ENCODE results near the gene RBMX.
A peak's percentile ranks its signal among the peaks of the same experiment; 100 is the strongest.
"Not testable (repeated sequence)": the region's sequence is repeated elsewhere in the genome, so short reads cannot be mapped to it uniquely, and the experiment has no call there.

The RBMX gene

GRCh38 chrX:136880452-136881013 is at the start of gene RBMX:
Gene RBMX (minus strand): TSS chrX:136880725. CDS start chrX:136879427, 1,298 bp downstream.
- peak; percentile 94 for ATAC-seq
- peak within 1 kb of the TSS; percentile 91 to 95 for H3K4me3 Mint-ChIP-seq
- peak within 1 kb of the TSS; percentile 100 for H3K27ac Mint-ChIP-seq
- DNase-seq = peak; percentile 85 to 91
- H3K4me1 Mint-ChIP-seq = peaks cover 23% of the 10 kb centered on the region
- no peaks in the 10 kb centered on the region for H3K9me3 Mint-ChIP-seq
- no peaks in the 10 kb centered on the region for H3K27me3 Mint-ChIP-seq

- not testable (repeated sequence) for DNase-seq, H3K9me3 Mint-ChIP-seq, H3K27ac Mint-ChIP-seq, H3K4me3 Mint-ChIP-seq, H3K4me1 Mint-ChIP-seq, ATAC-seq, H3K27me3 Mint-ChIP-seq
Measured at GRCh38 chrX:136921438-136921837, 40.9 kb upstream of the RBMX start.

DNA sequence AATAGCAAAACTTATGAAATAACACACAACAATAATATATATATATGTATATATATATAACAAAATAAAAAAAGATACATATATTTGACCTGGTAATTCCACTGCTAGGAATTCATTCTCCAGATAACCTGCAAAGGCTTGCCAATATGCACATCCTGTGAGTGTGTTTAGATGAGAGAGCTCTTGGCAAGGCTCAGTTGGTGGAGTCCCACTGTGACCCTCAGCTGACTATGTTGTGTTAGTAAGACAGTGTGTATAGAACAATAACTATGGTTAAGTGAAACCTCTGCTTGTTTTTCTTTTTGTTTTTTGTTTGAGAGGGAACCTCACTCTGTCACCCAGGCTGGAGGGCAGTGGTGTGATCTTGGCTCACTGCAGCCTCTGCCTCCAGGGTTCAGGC is 39.5 kb upstream of the RBMX start:
- no peak for DNase-seq
- H3K9me3 Mint-ChIP-seq = no peaks in the 10 kb centered on the region
- H3K4me3 Mint-ChIP-seq = no peak overlapping the region

GRCh38 chrX:136916827-136917226 is 36.3 kb upstream of the RBMX start:
- no peaks in the 10 kb centered on the region for H3K9me3 Mint-ChIP-seq
- H3K27me3 Mint-ChIP-seq = no peaks in the 10 kb centered on the region
- H3K4me3 Mint-ChIP-seq = no peak overlapping the region
- ATAC-seq = no peak
- DNase-seq = no peak
- peak overlapping the region in 1 of 2 donors; percentile 80 for H3K27ac Mint-ChIP-seq
- peaks cover 3% of the 10 kb centered on the region for H3K4me1 Mint-ChIP-seq

More for the DNA sequence above, 39.5 kb upstream of the RBMX start:
- Mint-ChIP-seq H3K27me3 (no peaks in the 10 kb centered on the region), H3K4me1 (peaks cover 2% of the 10 kb centered on the region), H3K27ac (no peak overlapping the region)
- ATAC-seq = no peak

DNA sequence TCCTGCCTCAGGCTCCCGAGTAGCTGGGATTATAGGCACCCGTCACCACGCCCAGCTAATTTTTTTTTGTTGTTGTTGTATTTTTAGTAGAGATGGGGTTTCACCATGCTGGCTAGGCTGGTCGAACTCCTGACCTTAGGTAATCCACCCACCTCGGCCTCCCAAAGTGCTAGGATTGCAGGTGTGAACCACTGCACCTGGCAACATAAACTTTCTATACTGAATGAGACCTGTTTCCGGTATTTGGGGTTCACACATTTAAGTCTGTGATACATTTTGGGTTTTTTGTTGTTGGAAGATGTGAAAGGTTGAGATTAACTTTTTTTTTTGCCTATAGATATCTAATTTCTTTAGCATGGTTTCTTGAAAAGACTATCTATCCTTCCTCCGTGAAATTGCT is 31.1 kb upstream of the RBMX start:
- not testable (repeated sequence) for DNase-seq, ATAC-seq, H3K27me3 Mint-ChIP-seq, H3K9me3 Mint-ChIP-seq
- Mint-ChIP-seq H3K4me3 (peak overlapping the region; percentile 58 to 69), H3K27ac (peak overlapping the region in 1 of 2 donors; percentile 59), H3K4me1 (peaks cover 23% of the 10 kb centered on the region)

DNA sequence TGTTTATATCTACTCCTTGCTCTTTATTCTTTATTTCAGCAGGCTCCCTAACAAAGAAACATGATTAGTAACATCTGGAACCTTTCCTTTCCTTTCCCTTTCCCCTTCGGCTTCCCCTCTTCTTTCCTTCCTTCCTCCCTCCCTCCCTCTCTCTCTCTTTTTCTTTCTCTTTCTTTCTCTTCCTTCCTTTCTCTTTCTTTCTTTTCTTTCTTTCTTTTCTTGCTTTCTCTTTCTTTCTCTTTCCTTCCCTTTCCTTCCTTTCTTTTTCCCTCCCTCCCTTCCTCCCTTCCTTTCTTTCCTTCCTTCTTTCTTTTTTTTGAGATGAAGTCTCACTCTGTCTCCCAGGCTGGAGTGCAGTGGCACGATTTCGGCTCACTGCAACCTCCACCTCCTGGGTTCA is 30.7 kb upstream of the RBMX start:
- H3K9me3 Mint-ChIP-seq = no peaks in the 10 kb centered on the region
- H3K4me1 Mint-ChIP-seq = peaks cover 23% of the 10 kb centered on the region
- H3K27me3 Mint-ChIP-seq = no peaks in the 10 kb centered on the region
- DNase-seq = no peak
- ATAC-seq = no peak
- H3K27ac Mint-ChIP-seq = no peak overlapping the region
- peak overlapping the region; percentile 58 to 69 for H3K4me3 Mint-ChIP-seq

DNA sequence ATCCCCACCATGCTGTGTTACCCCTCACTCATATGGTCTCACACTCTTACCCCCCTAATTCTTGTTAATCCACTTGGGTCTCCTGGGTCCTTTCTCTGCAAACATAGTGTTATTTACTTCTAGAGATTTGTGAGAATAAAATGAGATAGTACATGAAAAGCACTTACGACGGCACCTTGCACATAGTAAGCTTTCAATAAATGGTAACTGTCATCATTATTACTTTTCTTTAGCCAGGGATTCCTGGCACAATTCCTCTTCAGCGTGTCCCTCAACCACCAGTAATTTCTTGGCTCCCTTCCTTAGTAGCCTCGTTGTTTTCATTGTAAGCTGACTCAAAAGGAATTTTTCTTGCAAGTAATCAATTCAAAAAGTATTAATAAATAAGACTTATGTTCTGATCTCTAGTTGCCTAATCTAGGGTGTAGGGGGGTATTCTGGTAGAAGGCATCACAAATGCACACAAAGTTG is 30.1 kb upstream of the RBMX start:
- DNase-seq (no peak), ATAC-seq (no peak)
- H3K27me3 Mint-ChIP-seq = no peaks in the 10 kb centered on the region
- peak overlapping the region; percentile 88 to 92 for H3K4me3 Mint-ChIP-seq
- H3K27ac Mint-ChIP-seq = no peak overlapping the region
- no peaks in the 10 kb centered on the region for H3K9me3 Mint-ChIP-seq
- H3K4me1 Mint-ChIP-seq = peaks cover 23% of the 10 kb centered on the region

DNA sequence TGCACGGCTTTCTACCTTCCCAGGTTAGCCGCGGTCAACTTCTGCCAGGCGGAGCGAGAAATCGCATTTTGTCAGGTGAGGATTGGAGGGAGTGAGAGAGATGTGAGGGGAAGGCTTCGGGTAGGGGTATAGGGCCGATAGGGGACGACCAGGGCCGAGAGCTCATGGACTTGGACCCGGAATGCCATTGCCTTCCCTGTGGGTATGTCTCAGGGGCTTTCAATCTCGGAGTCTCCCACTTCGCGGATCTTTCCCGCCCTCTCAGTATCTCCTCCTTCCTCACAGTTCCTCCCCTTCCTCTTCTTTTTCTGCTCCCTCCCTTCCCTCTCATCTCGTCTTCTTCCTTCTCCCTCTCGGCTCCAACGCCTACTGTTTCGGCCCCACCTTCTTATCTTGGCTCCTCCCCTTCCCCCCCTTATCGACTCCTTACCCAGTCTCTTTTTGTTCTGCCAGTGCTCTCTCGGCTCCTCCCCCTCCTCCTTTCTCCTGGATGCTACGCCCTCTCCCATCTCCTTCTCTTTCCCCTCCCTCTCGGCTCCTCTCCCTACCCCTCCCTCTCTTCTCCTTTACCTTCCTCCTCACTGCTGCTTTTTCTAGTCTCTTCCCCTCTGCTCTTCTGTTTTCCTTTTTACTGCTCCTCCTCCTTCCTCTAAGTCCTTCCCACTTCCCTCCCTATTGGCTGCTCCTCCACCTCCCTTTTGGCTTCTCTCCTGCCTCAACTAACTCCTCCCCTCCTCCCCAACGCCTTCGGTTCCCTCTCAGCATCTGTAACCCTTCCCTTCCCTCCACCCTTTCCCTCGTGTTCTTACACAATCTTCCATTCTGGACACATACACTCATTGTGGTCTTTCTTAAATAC is 29.4 kb upstream of the RBMX start:
- Mint-ChIP-seq H3K27ac (peak overlapping the region; percentile 82 to 86), H3K4me1 (peaks cover 23% of the 10 kb centered on the region), H3K9me3 (no peaks in the 10 kb centered on the region), H3K27me3 (no peaks in the 10 kb centered on the region), H3K4me3 (peak overlapping the region; percentile 88 to 92)
- peak; percentile 77 for ATAC-seq
- peak; percentile 40 to 43 for DNase-seq

DNA sequence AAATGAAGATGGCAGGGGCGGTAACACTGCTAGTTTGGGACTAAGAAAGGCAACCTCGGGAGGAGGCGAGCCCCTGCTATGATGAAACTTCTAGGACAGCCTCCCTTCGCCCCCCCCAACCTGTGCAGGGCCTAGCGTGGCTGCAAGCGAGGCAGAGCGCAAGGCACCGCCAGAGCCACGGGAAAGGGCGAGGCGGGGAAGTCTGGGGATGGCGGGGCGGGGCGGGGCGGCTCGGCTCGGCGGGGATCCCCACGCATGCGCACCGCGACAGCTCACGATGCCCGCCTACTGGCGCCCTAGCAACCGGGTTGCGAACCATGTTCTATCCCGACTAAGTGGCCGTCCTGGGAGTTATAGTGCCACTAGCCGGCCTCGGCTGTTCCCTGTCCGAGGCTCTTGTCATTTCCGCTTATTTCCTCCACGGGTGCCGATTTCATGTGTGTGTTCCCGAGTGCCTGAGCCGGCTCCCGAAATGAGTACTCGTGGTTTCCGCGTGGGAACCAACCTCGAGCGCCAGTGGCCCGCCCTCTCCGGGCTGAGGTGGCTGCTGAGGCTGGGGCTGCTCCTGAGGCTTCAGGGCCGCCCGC is 28.7 kb upstream of the RBMX start:
- DNase-seq (peak; percentile 71 to 72), ATAC-seq (peak; percentile 84)
- Mint-ChIP-seq H3K4me3 (peak overlapping the region; percentile 88 to 92), H3K27ac (peak overlapping the region; percentile 40 to 86), H3K4me1 (peaks cover 23% of the 10 kb centered on the region), H3K9me3 (no peaks in the 10 kb centered on the region), H3K27me3 (no peaks in the 10 kb centered on the region)

GRCh38 chrX:136907621-136908020 is 27.1 kb upstream of the RBMX start:
- no peak for DNase-seq
- Mint-ChIP-seq H3K9me3 (no peaks in the 10 kb centered on the region), H3K27me3 (no peaks in the 10 kb centered on the region), H3K4me1 (peaks cover 23% of the 10 kb centered on the region), H3K27ac (no peak overlapping the region), H3K4me3 (no peak overlapping the region)
- no peak for ATAC-seq

DNA sequence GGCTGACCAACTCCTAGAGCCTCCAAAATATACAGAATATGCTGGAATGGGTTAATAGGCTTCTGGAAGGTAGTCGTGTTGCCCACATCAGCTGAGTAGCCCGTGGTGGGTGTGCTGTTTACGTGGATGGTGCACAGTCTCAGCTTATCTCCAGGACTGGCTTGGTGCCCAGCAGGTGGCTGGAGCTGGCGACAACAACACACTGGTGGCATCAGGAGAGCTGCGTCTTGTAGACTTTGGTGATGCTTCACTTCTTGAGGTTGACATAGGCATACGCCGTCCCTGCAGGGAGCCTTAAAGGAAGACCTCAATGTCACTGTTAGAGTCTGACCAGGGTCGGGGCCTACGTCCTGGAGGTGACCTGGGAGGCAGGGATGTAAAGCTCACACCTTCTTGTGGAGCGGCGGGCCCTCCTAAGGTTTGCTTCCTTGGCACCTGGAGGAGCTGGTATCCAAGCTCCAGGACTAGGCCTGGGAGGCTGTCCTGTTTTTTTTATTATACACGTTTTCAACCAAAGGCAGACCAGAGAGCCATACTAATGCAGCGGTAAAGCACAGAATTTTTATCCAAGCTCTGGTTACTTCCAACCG is 26.5 kb upstream of the RBMX start:
- no peak overlapping the region for H3K27ac Mint-ChIP-seq
- H3K27me3 Mint-ChIP-seq = no peaks in the 10 kb centered on the region
- H3K4me1 Mint-ChIP-seq = peaks cover 22% of the 10 kb centered on the region
- ATAC-seq (no peak), DNase-seq (no peak)
- no peaks in the 10 kb centered on the region for H3K9me3 Mint-ChIP-seq
- no peak overlapping the region for H3K4me3 Mint-ChIP-seq

DNA sequence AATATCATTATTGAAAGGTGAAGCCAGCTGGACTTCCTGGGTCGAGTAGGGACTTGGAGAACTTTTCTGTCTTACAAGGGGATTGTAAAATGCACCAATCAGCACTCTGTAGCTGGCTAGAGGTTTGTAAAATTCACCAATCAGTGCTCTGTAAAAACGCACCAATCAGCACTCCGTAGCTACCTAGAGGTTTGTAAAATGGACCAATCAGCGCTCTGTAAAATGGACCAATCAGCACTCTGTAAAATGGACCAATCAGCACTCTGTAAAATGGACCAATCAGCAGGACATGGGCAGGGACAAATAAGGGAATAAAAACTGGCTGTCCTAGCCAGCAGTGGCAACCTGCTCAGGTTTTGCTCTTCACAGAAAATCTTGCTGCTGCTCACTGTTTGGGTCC is 23.5 kb upstream of the RBMX start:
- H3K27me3 Mint-ChIP-seq, H3K9me3 Mint-ChIP-seq, DNase-seq, ATAC-seq, H3K27ac Mint-ChIP-seq, H3K4me3 Mint-ChIP-seq, H3K4me1 Mint-ChIP-seq: not testable (repeated sequence)

GRCh38 chrX:136900071-136900470 is 19.5 kb upstream of the RBMX start:
- not testable (repeated sequence) for H3K27me3 Mint-ChIP-seq, H3K4me1 Mint-ChIP-seq, ATAC-seq, DNase-seq, H3K4me3 Mint-ChIP-seq, H3K9me3 Mint-ChIP-seq
- H3K27ac Mint-ChIP-seq = peak overlapping the region in 1 of 2 donors; percentile 54

DNA sequence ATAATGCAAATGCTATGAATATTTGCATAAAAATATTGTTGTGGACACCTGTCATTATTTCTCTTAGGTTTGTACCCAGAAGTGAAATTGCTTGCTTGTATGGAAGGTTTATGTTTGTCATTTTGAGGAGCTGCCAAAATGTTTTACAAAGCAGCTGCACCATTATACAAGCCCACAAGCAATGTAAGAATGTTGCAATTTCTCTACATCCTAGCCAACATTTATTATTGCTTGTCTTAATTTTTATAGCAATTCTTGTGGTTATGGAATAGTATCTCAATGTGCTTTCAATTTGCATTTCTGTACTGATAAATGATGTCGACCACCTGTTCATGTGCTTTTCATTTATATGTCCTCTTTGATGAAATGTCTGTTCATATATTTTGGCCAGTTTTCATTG is 18.7 kb upstream of the RBMX start:
- ATAC-seq (no peak), DNase-seq (no peak)
- H3K27me3 Mint-ChIP-seq = no peaks in the 10 kb centered on the region
- H3K4me3 Mint-ChIP-seq = no peak overlapping the region
- no peak overlapping the region for H3K27ac Mint-ChIP-seq
- H3K9me3 Mint-ChIP-seq = no peaks in the 10 kb centered on the region
- H3K4me1 Mint-ChIP-seq = no peaks in the 10 kb centered on the region

DNA sequence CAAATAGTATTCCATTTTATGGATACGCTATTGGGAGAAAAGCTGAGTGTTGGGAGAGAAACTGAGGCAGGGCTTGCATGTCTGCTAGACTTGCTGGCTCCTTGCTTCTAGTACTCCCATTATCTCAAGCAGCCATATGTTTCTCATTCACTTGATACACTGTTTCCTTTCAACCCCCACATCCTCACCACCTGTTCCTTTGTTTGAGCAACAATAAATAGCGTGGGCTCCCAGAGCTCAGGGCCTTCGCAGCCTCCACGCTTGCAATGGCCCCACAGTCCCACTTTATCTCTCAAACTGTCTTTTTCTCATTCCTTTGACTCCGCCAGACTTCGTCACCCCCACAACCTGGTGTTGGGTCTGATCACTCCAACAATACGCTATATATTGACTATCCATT is 18.2 kb upstream of the RBMX start:
- H3K4me3 Mint-ChIP-seq, H3K4me1 Mint-ChIP-seq, H3K9me3 Mint-ChIP-seq, ATAC-seq, H3K27me3 Mint-ChIP-seq, DNase-seq, H3K27ac Mint-ChIP-seq: not testable (repeated sequence)

Data from stimulated activated naive CD8-positive, alpha-beta T cell treated with anti-CD3 and anti-CD28 coated beads, Interleukin-15, amount 100 ng/mL, for 72 hours (primary cell).